Spleen (tissue), 11 donors: Measurements from ENCODE around the gene LSAMP. TPM values are rescaled to one million over a fixed set of nuclear protein-coding genes. Genes with fewer than 3 reads are reported as not detected.
"Not testable (repeated sequence)": the region's sequence is repeated elsewhere in the genome, so short reads cannot be mapped to it uniquely, and the experiment has no call there.

Source experiments
- DNase-seq: peaks from one replicate; pipeline ENCODE4 v3.0.0-alpha.2; 2020
- H3K27ac ChIP-seq, 8 donors: fragments of 200-600 bp; sonication (generic) in 7 of 8; 1 replicate in 4 of 8; 2 replicates in 4 of 8; pipeline versions ENCODE4 v1.5.0 to v1.8.0; 2016 to 2021; ENCODE audit warnings: inconsistent platforms in 4 of 8, mild to moderate bottlenecking in 4 of 8, moderate library complexity in 1 of 8
- H3K27me3 ChIP-seq, 7 donors: fragments of 200-600 bp; sonication (generic) in 6 of 7; replicated peaks in 1 of 7; 1 replicate in 4 of 7; 2 replicates in 3 of 7; pipeline versions ENCODE4 v1.5.0 to v1.8.0; 2016 to 2021; ENCODE audit warnings: inconsistent platforms in 3 of 7, mild to moderate bottlenecking in 1 of 7
- H3K36me3 ChIP-seq, 6 donors: fragments of 200-600 bp; sonication (generic) in 5 of 6; 1 replicate in 4 of 6; 2 replicates in 2 of 6; pipeline versions ENCODE4 v1.5.0 to v1.8.0; 2016 to 2021; ENCODE audit warnings: inconsistent platforms in 2 of 6
- H3K4me1 ChIP-seq, 6 donors: fragments of 200-600 bp; sonication (generic) in 5 of 6; 1 replicate in 3 of 6; 2 replicates in 3 of 6; pipeline versions ENCODE4 v1.5.0 to v1.8.0; 2016 to 2021; ENCODE audit warnings: inconsistent platforms in 3 of 6
- H3K4me3 ChIP-seq, 8 donors: fragments of 200-600 bp; sonication (generic) in 7 of 8; 1 replicate in 4 of 8; 2 replicates in 4 of 8; pipeline versions ENCODE4 v1.5.0 to v1.8.0; 2016 to 2021; ENCODE audit warnings: inconsistent platforms in 4 of 8, mild to moderate bottlenecking in 4 of 8, moderate library complexity in 2 of 8
- H3K9me3 ChIP-seq, 8 donors: fragments of 200-600 bp; sonication (generic) in 7 of 8; 1 replicate in 4 of 8; 2 replicates in 4 of 8; pipeline versions ENCODE4 v1.5.0 to v1.8.0; 2016 to 2021; ENCODE audit warnings: inconsistent platforms in 4 of 8
- CTCF ChIP-seq, 11 experiments: fragments of 200-600 bp in 7 of 11; fragments of 450-650 bp in 4 of 11; sonication (generic) in 4 of 11; IDR thresholded peaks in 8 of 11; conservative IDR thresholded peaks in 3 of 11; 1 replicate in 7 of 11; 2 replicates in 4 of 11; pipeline versions ENCODE4 v1.4.0 to v1.8.0; 2016 to 2021; ENCODE audit warnings: antibody characterized with exemption in 11 of 11, inconsistent platforms in 4 of 11, mild to moderate bottlenecking in 1 of 11
- POLR2A ChIP-seq, 3 donors: fragments of 450-650 bp; IDR thresholded peaks; one replicate each; pipeline ENCODE4 v1.5.1; 2017; ENCODE audit warnings: antibody characterized with exemption in 3 of 3, mild to moderate bottlenecking in 1 of 3
- POLR2AphosphoS5 ChIP-seq, 3 donors: sonication (generic); formaldehyde crosslinking; IDR thresholded peaks; one replicate each; pipeline ENCODE4 v1.5.1; 2017; ENCODE audit warnings: antibody characterized with exemption in 3 of 3
- WGBS, 5 donors: extraction: QIAGEN DNeasy Blood & Tissue Kit in 3 of 5; methylation state at CpG; one replicate each; pipeline versions ENCODE4 v1.1.5 to v1.1.7; 2013 to 2018; 5-methylcytosine and 5-hydroxymethylcytosine counted together
- intact Hi-C: fragments of 100-400 bp; cut with DNase I; formaldehyde crosslinking; loops from one replicate; pipeline ENCODE4 v1.15.0; 2023; ENCODE audit warnings: low total_unique reads
- polyA plus RNA-seq, 3 donors: library from polyadenylated mRNA; stranded (reverse); fragments of 200-250 nt; gene quantifications; one replicate each; pipeline ENCODE4 v1.2.1, GENCODE V29; 2013
- total RNA-seq, 7 donors: library from RNA; depleted of rRNA in 3 of 7; stranded (reverse); fragments of >200 nt in 3 of 7; fragmentation: NEBNext Ultra II Directional in 4 of 7; extraction: Animal tissue kit (Norgen Biotek cat#: 25700) in 4 of 7; gene quantifications; one replicate each; pipeline versions ENCODE4 v1.1.0 to v1.2.1, GENCODE V29; 2016 to 2021
- donor health status: healthy with polysubstance abuse.
- donor health status: DM: no; HTN: no; CAD: no; lungs with moderate emphysema.
- donor health status: DM: no; HTN: no; CAD: no.
- donor health status: Bipolar disorder and iron deficiency.
- donor health status: healthy.
- donor health status: DM: no; HTN: no; CAD: no.
- donor health status: DM: yes; HTN: yes; CAD: no.

Gene LSAMP
- total and polyA plus RNA-seq, 10 donors, result 0.45 to 6.8 (median 1.3) TPM

DNA sequence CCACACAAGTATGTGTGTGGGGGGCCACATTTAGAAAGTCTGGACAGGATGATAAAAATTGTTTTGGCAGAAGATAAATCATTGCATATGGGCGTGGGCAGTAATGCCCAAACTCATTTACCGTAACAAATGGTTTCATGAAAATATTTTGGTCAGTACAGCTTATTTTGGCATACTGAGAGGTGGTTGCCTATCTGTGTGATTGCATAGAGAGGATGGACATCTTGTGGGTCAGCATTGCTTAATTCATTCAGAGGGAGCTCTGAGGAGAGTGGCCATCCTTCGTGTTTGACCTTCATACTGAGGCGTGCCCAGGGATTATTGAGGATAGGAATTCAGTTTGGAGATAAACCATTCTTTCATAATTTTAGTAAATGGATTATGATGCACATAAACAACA is 659.5 kb downstream of the LSAMP start:
- Histone ChIP-seq H3K27ac (no peak overlapping the region), H3K9me3 (no peaks in the 10 kb centered on the region), H3K36me3 (no peaks in the 10 kb centered on the region), H3K4me3 (no peak overlapping the region), H3K27me3 (peaks cover 0 to 7% (median 0%) of the 10 kb centered on the region in 7 donors), H3K4me1 (peaks cover 0 to 22% (median 16%) of the 10 kb centered on the region in 6 donors)
- no peak for DNase-seq
- WGBS, 5 donors, result 75 to 89% (median 85%) methylated on average over 4 of the region's 4 CpGs
- intact Hi-C loops, result no loop called here
- TF ChIP-seq POLR2A (IDR thresholded peaks at IDR 0.05) (no peak), CTCF (IDR thresholded peaks at IDR 0.05 in 8 of 11, conservative IDR thresholded peaks at IDR 0.05 in 3 of 11) (no peak), POLR2AphosphoS5 (IDR thresholded peaks at IDR 0.05) (no peak)

- H3K4me3 ChIP-seq, result peak overlapping the region; percentile 51 to 92 (median 74)
- no peaks in the 10 kb centered on the region for H3K36me3 ChIP-seq
- TF ChIP-seq POLR2AphosphoS5 (IDR thresholded peaks at IDR 0.05) (no peak), CTCF (IDR thresholded peaks at IDR 0.05 in 8 of 11, conservative IDR thresholded peaks at IDR 0.05 in 3 of 11) (peak in 4 of 11 experiments; percentile 1 to 58 (median 22))
- intact Hi-C loops, result no loop called here
- no peak for DNase-seq
- H3K27ac ChIP-seq, result peak overlapping the region; percentile 88 to 96 (median 94)
- H3K27me3 ChIP-seq, result peaks cover 0 to 7% (median 0%) of the 10 kb centered on the region in 7 donors
- no peaks in the 10 kb centered on the region for H3K9me3 ChIP-seq
- peaks cover 0 to 22% (median 16%) of the 10 kb centered on the region in 6 donors for H3K4me1 ChIP-seq
- WGBS, 5 donors, result 5 to 10% (median 7%) methylated on average over 11 of the region's 11 CpGs
Measured at GRCh38 chr3:115784739-115785536, 660.3 kb downstream of the LSAMP start.

DNA sequence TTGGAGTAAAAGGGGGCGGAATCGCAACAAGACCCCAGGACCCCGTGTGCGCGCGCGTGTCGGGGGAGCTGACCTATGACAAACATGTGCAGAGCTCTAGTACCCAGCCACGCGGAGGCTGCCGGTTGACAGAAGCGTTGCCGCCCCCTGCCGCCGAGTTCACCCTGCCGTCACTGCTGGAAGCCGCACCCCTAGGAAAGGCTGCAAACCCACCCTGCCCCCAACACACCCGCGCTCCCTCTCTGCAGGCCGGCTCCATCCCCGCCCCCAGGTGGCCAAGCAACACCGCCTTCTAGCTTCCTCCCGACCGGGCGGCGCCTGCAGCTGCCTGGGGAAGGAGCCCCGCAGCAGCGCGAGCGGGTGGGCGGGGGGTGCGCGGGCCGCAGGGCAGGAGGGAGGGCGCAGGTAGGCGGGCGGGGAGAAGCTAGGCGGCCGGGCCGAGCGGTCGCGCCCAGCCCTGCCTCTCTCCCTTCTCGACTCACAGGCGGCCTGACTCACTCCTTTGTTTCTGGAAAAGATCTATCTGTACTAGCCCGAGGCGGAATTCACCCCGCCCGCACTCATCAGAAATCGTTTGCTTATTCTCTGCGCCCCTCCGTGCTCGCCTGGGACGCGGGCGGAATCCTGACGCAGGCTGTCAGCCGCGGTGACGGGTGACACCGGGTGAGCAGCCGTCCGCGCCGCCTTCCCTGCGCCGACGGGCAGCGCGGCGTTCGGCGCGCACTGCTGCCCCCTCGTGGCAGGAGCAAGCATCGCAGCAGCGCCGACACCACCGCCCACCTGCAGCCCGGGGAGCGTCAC is 661.1 kb downstream of the LSAMP start:
- Histone ChIP-seq H3K27me3 (peaks cover 0 to 7% (median 0%) of the 10 kb centered on the region in 7 donors), H3K27ac (peak overlapping the region; percentile 88 to 96 (median 94)), H3K36me3 (no peaks in the 10 kb centered on the region), H3K9me3 (no peaks in the 10 kb centered on the region), H3K4me3 (peak overlapping the region; percentile 51 to 92 (median 74)), H3K4me1 (peaks cover 0 to 22% (median 16%) of the 10 kb centered on the region in 6 donors)
- WGBS, 5 donors, result 0 to 1% (median 0%) methylated on average over 53 to 81 of the region's 81 CpGs
- TF ChIP-seq CTCF (IDR thresholded peaks at IDR 0.05 in 8 of 11, conservative IDR thresholded peaks at IDR 0.05 in 3 of 11) (peak; percentile 96 to 99 (median 98)), POLR2A (IDR thresholded peaks at IDR 0.05) (no peak), POLR2AphosphoS5 (IDR thresholded peaks at IDR 0.05) (peak; percentile 84 to 93 (median 88))
- peak; percentile 97 for DNase-seq
- intact Hi-C loops, result no loop called here

DNA sequence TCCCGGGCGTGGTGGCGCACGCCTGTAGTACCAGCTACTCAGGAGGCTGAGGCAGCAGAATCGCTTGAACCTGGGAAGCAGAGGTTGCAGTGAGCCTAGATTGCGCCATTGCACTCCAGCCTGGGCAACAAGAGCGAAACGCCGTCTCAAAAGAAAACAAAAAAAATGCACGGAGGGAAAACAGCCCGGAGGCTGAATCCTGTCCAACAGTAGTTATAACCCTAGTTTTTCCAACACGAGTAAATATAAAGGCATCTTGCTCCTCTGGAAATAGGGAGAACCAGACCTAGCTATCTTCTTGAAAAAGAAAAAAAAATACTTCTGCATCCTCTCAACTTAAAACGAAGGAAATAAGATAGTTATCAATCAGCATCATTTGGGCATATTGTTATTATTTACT is 661.9 kb downstream of the LSAMP start:
- peaks cover 0 to 22% (median 16%) of the 10 kb centered on the region in 6 donors for H3K4me1 ChIP-seq
- DNase-seq, H3K36me3 ChIP-seq, H3K9me3 ChIP-seq, intact Hi-C loops, H3K27me3 ChIP-seq: not testable (repeated sequence)
- WGBS, 5 donors, result 75 to 80% (median 77%) methylated on average over 13 of the region's 13 CpGs
- H3K4me3 ChIP-seq, result peak overlapping the region in 7 of 8 donors; percentile 51 to 92 (median 76)
- peak overlapping the region in 7 of 8 donors; percentile 88 to 96 (median 93) for H3K27ac ChIP-seq
